ENCODE data around the gene NOX3. TPM values are rescaled to one million over a fixed set of nuclear protein-coding genes. Genes with fewer than 3 reads are reported as not detected.
"Not testable (repeated sequence)": the region's sequence is repeated elsewhere in the genome, so short reads cannot be mapped to it uniquely, and the experiment has no call there.

Gene NOX3
- polyA plus RNA-seq, 1 donor: not detected

GRCh38 chr6:155364844-155365437 is 90.7 kb downstream of the NOX3 start:
- no peak for DNase-seq

GRCh38 chr6:155364021-155364420 is 91.6 kb downstream of the NOX3 start:
- DNase-seq: not testable (repeated sequence)

GRCh38 chr6:155362968-155363632 is 92.5 kb downstream of the NOX3 start:
- not testable (repeated sequence) for DNase-seq

- no peak for DNase-seq
Observed at GRCh38 chr6:155354167-155354566, 101.5 kb downstream of the NOX3 start.

- DNase-seq: no peak
Observed at GRCh38 chr6:155352811-155353210, 102.8 kb downstream of the NOX3 start.

- DNase-seq: no peak
Observed at GRCh38 chr6:155352130-155352420, 103.6 kb downstream of the NOX3 start.

- no peak for DNase-seq
Observed at GRCh38 chr6:155351273-155352129, 104.1 kb downstream of the NOX3 start.

- no peak for DNase-seq
Observed at GRCh38 chr6:155349956-155350355, 105.7 kb downstream of the NOX3 start.

- DNase-seq: no peak
Observed at GRCh38 chr6:155349129-155349528, 106.5 kb downstream of the NOX3 start.

- no peak for DNase-seq
Observed at GRCh38 chr6:155347800-155348199, 107.8 kb downstream of the NOX3 start.

GRCh38 chr6:155346957-155347356 is 108.7 kb downstream of the NOX3 start:
- DNase-seq: no peak

Other genes starting within 250 kb of the NOX3 start
- gene CLDN20, start 191.8 kb downstream of the NOX3 start, polyA plus RNA-seq (ENCODE audit: insufficient read length): 0.54 TPM
- 11.4 TPM for gene TFB1M, start 141.4 kb downstream of the NOX3 start, polyA plus RNA-seq (ENCODE audit: insufficient read length)